ENCODE measurements around the gene KLHL28. TPM values are rescaled to one million over a fixed set of nuclear protein-coding genes. Genes with fewer than 3 reads are reported as not detected.

KLHL28 gene
- total RNA-seq, 1 donor from 2014 or later, result 12.8 TPM

- TF ChIP-seq POLR2A (IDR thresholded peaks at IDR 0.05) (no peak), POLR2AphosphoS5 (IDR thresholded peaks at IDR 0.05; ENCODE audit: insufficient read depth in 1 of 2, low read depth in 1 of 2) (no peak), CTCF (IDR thresholded peaks at IDR 0.05) (no peak)
- no peaks in the 10 kb centered on the region for H3K9me3 ChIP-seq
- DNase-seq (ENCODE audit: extremely low spot score in 2 of 2), result no peak
- intact Hi-C loops (cut with DNase I), result no loop called here
- H3K27me3 ChIP-seq, result no peaks in the 10 kb centered on the region
- peak overlapping the region in 1 of 2 donors; percentile 21 for H3K4me3 ChIP-seq
- H3K4me1 ChIP-seq, result peaks cover 72% of the 10 kb centered on the region
- H3K27ac ChIP-seq, result no peak overlapping the region
- peaks cover 0 to 16% of the 10 kb centered on the region in 2 donors for H3K36me3 ChIP-seq
These were observed 5.0 kb upstream of the KLHL28 start for GRCh38 chr14:44966601-44967336.

- no peak for TF ChIP-seq POLR2A (IDR thresholded peaks at IDR 0.05)
- no peak for TF ChIP-seq POLR2AphosphoS5 (IDR thresholded peaks at IDR 0.05; ENCODE audit: insufficient read depth in 1 of 2, low read depth in 1 of 2)
- TF ChIP-seq CTCF (IDR thresholded peaks at IDR 0.05), result no peak
- Histone ChIP-seq H3K4me1 (peaks cover 82% of the 10 kb centered on the region), H3K27me3 (no peaks in the 10 kb centered on the region), H3K9me3 (no peaks in the 10 kb centered on the region), H3K27ac (no peak overlapping the region), H3K36me3 (no peaks in the 10 kb centered on the region), H3K4me3 (peak overlapping the region; percentile 86 to 90)
- DNase-seq (ENCODE audit: extremely low spot score in 2 of 2), result no peak
- intact Hi-C loops (cut with DNase I), result no loop called here
These were observed 2.1 kb upstream of the KLHL28 start for GRCh38 chr14:44963775-44964380.

- intact Hi-C loops (cut with DNase I), result no loop called here
- no peak for TF ChIP-seq POLR2AphosphoS5 (IDR thresholded peaks at IDR 0.05; ENCODE audit: insufficient read depth in 1 of 2, low read depth in 1 of 2)
- no peak for TF ChIP-seq CTCF (IDR thresholded peaks at IDR 0.05)
- no peak for TF ChIP-seq POLR2A (IDR thresholded peaks at IDR 0.05)
- H3K36me3 ChIP-seq, result no peaks in the 10 kb centered on the region
- H3K9me3 ChIP-seq, result no peaks in the 10 kb centered on the region
- H3K27me3 ChIP-seq, result no peaks in the 10 kb centered on the region
- H3K27ac ChIP-seq, result peak overlapping the region; percentile 83
- peaks cover 78% of the 10 kb centered on the region for H3K4me1 ChIP-seq
- peak overlapping the region; percentile 86 to 90 for H3K4me3 ChIP-seq
- DNase-seq (ENCODE audit: extremely low spot score in 2 of 2), result no peak
These were observed 1.3 kb upstream of the KLHL28 start for GRCh38 chr14:44963044-44963528.

- peak overlapping the region; percentile 83 for H3K27ac ChIP-seq
- peak in 1 of 2 donors; percentile 90 for DNase-seq (ENCODE audit: extremely low spot score in 2 of 2)
- H3K4me1 ChIP-seq, result peaks cover 77% of the 10 kb centered on the region
- H3K9me3 ChIP-seq, result no peaks in the 10 kb centered on the region
- no peaks in the 10 kb centered on the region for H3K27me3 ChIP-seq
- TF ChIP-seq POLR2AphosphoS5 (IDR thresholded peaks at IDR 0.05; ENCODE audit: insufficient read depth in 1 of 2, low read depth in 1 of 2), result no peak
- no peak for TF ChIP-seq CTCF (IDR thresholded peaks at IDR 0.05)
- peak in 1 of 2 donors; percentile 16 for TF ChIP-seq POLR2A (IDR thresholded peaks at IDR 0.05)
- H3K36me3 ChIP-seq, result no peaks in the 10 kb centered on the region
- intact Hi-C loops (cut with DNase I), result loop anchor here (1.0 kb wide), 1 partner anchor 65 kb away; a partner anchor contains a TSS
- peak overlapping the region; percentile 86 to 90 for H3K4me3 ChIP-seq
These were observed 742 bp upstream of the KLHL28 start for GRCh38 chr14:44962334-44963043.
